ENCODE measurements around the gene GPR89B. TPM values are rescaled to one million over a fixed set of nuclear protein-coding genes. Genes with fewer than 3 reads are reported as not detected.
"Not testable (repeated sequence)": the region's sequence is repeated elsewhere in the genome, so short reads cannot be mapped to it uniquely, and the experiment has no call there.

The GPR89B gene
- total RNA-seq, 4 donors from 2014 or later: 11.5 to 23.1 (median 17.1) TPM

DNA sequence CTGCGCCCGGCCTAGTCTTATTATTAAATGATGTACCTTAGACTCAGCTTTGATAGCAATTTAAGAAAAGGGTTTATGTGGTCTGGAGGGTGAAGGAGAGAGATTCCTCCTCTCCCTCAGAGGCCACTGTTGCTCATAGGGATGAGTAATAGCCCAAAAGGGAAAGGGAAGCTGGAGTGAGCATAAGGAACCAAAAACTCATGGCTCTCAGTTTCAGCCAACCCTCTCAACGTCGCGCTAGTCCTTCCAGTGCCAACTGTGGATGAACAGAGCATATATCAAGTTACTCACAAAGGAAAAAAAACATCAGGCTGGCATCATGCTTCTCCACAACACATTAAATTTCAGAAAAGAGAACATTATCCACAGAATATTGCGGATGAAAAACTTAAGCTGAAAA lies 8.3 kb upstream of the GPR89B start:
- no peak overlapping the region for H3K27ac ChIP-seq
- DNase-seq (ENCODE audit: low spot score in 2 of 2): no peak
- H3K27me3 ChIP-seq: peaks cover 7% of the 10 kb centered on the region
- no peaks in the 10 kb centered on the region for H3K36me3 ChIP-seq
- WGBS: 87% methylated on average over 6 of the region's 6 CpGs
- H3K4me3 ChIP-seq: no peak overlapping the region
- no peaks in the 10 kb centered on the region for H3K9me3 ChIP-seq
- TF ChIP-seq POLR2AphosphoS5 (IDR thresholded peaks at IDR 0.05) (no peak), EP300 (IDR thresholded peaks at IDR 0.05) (no peak), POLR2A (IDR thresholded peaks at IDR 0.05) (no peak)
- TF ChIP-seq, protein P1, sequence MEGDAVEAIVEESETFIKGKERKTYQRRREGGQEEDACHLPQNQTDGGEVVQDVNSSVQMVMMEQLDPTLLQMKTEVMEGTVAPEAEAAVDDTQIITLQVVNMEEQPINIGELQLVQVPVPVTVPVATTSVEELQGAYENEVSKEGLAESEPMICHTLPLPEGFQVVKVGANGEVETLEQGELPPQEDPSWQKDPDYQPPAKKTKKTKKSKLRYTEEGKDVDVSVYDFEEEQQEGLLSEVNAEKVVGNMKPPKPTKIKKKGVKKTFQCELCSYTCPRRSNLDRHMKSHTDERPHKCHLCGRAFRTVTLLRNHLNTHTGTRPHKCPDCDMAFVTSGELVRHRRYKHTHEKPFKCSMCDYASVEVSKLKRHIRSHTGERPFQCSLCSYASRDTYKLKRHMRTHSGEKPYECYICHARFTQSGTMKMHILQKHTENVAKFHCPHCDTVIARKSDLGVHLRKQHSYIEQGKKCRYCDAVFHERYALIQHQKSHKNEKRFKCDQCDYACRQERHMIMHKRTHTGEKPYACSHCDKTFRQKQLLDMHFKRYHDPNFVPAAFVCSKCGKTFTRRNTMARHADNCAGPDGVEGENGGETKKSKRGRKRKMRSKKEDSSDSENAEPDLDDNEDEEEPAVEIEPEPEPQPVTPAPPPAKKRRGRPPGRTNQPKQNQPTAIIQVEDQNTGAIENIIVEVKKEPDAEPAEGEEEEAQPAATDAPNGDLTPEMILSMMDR (IDR thresholded peaks at IDR 0.05): no peak
- no peaks in the 10 kb centered on the region for H3K4me1 ChIP-seq

DNA sequence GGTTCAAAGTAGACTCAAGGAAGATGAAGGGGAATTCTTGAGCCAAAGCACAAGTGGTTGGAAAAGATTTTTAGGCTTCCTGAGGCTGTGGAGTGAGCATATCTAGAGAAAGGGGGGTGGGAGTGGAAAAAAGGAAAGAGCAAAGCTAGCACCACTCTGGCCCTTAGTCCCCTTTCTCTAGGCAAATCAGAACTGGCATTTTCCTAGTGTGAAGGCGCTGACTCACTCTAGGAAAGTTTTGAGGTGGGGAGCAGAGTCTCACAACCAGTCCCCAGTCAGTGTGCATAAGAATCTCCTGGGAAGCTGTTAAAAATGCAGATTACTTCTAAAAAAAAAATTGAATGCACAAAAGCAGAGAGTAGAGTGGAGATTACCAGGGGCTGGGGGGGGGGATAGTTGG lies 3.4 kb upstream of the GPR89B start:
- Histone ChIP-seq H3K27ac (no peak overlapping the region), H3K27me3 (no peaks in the 10 kb centered on the region), H3K4me3 (no peak overlapping the region), H3K9me3 (no peaks in the 10 kb centered on the region), H3K4me1 (peaks cover 6% of the 10 kb centered on the region), H3K36me3 (no peaks in the 10 kb centered on the region)
- TF ChIP-seq, protein P1 (IDR thresholded peaks at IDR 0.05): no peak
- no peak for TF ChIP-seq POLR2A (IDR thresholded peaks at IDR 0.05)
- no peak for TF ChIP-seq EP300 (IDR thresholded peaks at IDR 0.05)
- no peak for TF ChIP-seq POLR2AphosphoS5 (IDR thresholded peaks at IDR 0.05)
- no peak for DNase-seq (ENCODE audit: low spot score in 2 of 2)
- 87% methylated on average over 1 of the region's 1 CpG for WGBS

DNA sequence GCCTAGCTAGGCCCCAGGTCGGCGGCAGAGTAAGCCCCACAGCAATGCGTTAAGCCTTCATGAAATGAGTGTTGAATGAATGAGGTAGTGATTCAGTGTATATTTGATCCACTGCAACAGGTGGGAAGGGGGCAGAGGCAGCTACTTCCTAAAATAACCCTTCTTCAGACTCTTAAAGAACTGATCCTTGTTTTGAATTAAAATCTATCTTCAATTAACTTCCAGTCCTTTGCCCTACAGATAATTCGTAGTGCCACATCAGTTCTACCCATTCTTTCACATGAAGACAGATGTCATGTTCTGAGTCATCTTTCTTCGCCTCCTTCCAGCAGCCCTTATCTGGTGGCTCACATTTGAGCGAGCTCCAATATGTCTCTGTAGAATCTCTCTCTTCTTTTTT lies 1.0 kb upstream of the GPR89B start:
- not testable (repeated sequence) for H3K36me3 ChIP-seq; H3K27me3 ChIP-seq; DNase-seq (ENCODE audit: low spot score in 2 of 2); H3K27ac ChIP-seq; H3K4me3 ChIP-seq; H3K9me3 ChIP-seq
- 95% methylated on average over 3 of the region's 6 CpGs for WGBS
- H3K4me1 ChIP-seq: peaks cover 11% of the 10 kb centered on the region

DNA sequence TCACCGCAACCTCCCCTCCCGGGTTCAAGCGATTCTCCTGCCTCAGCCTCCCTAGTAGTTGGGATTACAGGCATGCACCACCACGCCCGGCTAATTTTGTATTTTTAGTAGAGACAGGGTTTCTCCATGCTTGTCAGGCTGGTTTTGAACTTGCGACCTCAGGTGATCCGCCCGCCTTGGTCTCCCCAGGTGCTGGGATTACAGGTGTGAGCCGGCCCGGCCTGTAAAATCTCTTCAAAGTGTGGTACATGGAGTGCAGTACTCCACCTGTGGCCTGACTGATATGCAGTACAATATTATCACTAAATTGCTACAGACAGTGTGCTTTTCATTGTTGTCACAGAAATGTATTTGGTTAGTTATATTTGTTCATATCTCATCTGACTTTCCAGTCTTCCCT lies 531 bp upstream of the GPR89B start:
- H3K27me3 ChIP-seq; H3K4me3 ChIP-seq; H3K27ac ChIP-seq; H3K9me3 ChIP-seq; H3K36me3 ChIP-seq; DNase-seq (ENCODE audit: low spot score in 2 of 2): not testable (repeated sequence)
- H3K4me1 ChIP-seq: peaks cover 11% of the 10 kb centered on the region
- 100% methylated on average over 7 of the region's 10 CpGs for WGBS

DNA sequence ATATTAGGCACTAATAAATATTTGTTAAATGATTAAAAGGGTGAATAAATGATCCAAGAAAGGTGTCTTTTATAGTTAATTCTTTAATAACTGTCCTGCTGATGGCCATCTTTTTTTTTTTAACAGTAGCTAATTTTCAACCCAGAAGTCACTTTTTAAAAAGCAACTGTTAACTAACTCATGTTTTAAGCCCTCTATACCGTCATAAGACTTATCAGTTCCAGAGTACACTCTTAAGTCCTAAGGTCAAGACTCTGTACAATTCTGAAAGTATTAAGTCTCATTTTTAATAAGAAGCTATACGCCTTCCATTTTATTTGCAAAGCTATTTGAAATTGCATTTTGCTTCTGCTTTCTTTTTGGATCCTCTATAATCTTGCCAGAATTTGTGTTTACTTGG lies 2.9 kb downstream of the GPR89B start:
- not testable (repeated sequence) for H3K27me3 ChIP-seq; H3K9me3 ChIP-seq; H3K27ac ChIP-seq; H3K36me3 ChIP-seq; DNase-seq (ENCODE audit: low spot score in 2 of 2); H3K4me3 ChIP-seq
- peaks cover 11% of the 10 kb centered on the region for H3K4me1 ChIP-seq
- WGBS: 94% methylated on average over 2 of the region's 2 CpGs

DNA sequence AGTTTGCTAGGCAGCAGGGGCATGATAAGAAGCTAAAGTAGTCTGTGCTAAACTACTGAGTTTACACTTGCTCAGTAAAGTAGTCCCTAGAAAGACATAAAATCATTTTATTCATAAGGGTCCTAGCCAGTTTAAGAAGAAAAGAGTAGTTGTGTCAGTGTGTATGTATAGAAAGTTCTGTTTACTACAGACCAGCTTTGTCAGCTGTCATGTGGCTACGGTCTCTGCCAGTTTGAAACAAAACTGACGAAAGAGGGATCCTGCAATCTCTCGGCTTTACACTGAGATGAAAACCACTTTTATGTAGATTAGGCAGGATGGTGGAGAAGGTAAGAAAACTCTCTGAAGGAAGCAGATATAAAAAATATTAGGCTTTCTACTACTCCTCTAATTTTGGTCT lies 7.1 kb downstream of the GPR89B start:
- H3K4me1 ChIP-seq; DNase-seq (ENCODE audit: low spot score in 2 of 2); H3K27ac ChIP-seq; H3K9me3 ChIP-seq; H3K36me3 ChIP-seq; H3K27me3 ChIP-seq; H3K4me3 ChIP-seq: not testable (repeated sequence)
- WGBS: 92% methylated on average over 3 of the region's 3 CpGs

DNA sequence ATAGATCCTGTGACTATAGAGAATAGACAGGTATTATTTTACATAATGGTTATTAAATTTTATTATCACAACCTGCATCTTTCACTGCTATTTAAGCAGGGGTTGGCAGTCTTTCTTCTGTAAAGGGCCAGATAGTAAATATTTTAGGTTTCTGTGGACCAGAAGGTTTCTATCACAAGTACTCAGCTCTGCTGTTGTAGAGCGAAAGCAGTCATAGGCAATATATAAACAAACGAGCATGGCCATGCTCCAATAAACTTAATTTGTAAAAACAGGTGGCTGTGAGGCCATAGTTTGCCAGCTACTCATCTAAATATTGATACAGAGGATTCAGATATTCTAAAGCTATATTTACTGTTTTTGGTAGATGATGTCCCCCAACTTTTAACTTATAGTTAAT lies 12.2 kb downstream of the GPR89B start:
- DNase-seq (ENCODE audit: low spot score in 2 of 2); H3K36me3 ChIP-seq; H3K27ac ChIP-seq; H3K4me3 ChIP-seq; H3K27me3 ChIP-seq; H3K9me3 ChIP-seq; H3K4me1 ChIP-seq: not testable (repeated sequence)
- WGBS: 95% methylated on average over 2 of the region's 2 CpGs

DNA sequence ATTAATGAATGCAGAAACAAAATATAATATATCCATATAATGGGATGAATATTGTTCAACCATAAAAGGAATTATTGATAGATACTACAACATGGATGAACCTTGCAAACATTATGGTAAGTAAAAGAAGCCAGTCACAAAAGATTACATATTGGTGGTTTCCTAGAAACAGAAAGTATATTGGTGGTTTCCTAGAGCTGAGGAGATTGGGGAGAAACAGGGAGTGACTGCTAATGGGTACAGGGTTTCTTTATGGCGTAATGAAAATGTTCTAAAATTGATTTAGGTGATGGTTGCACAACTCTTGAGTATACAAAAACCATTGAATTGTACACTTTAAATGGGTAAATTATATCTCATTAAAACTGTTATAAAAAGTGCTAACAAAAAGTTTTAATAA lies 14.3 kb downstream of the GPR89B start:
- H3K27me3 ChIP-seq; H3K27ac ChIP-seq; H3K9me3 ChIP-seq; DNase-seq (ENCODE audit: low spot score in 2 of 2); H3K4me3 ChIP-seq; H3K4me1 ChIP-seq; H3K36me3 ChIP-seq: not testable (repeated sequence)
- no CpG with 5 or more reads among the region's 1 CpG for WGBS

DNA sequence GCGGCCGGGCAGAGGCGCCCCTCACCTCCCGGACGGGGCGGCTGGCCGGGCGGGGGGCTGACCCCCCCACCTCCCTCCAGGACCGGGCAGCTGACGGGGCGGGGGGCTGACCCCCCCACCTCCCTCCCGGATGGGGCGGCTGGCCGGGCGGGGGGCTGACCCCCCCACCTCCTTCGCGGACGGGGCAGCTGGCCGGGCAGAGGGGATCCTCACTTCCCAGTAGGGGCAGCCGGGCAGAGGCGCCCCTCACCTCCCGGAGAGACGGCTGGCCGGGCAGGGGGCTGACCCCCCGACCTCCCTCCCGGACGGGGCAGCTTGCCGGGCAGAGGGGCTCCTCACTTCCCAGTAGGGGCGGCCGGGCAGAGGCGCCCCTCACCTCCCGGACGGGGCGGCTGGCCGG lies 21.3 kb downstream of the GPR89B start:
- H3K36me3 ChIP-seq; DNase-seq (ENCODE audit: low spot score in 2 of 2); H3K27ac ChIP-seq; H3K9me3 ChIP-seq; H3K27me3 ChIP-seq; H3K4me3 ChIP-seq; H3K4me1 ChIP-seq: not testable (repeated sequence)
- no CpG with 5 or more reads among the region's 35 CpGs for WGBS

DNA sequence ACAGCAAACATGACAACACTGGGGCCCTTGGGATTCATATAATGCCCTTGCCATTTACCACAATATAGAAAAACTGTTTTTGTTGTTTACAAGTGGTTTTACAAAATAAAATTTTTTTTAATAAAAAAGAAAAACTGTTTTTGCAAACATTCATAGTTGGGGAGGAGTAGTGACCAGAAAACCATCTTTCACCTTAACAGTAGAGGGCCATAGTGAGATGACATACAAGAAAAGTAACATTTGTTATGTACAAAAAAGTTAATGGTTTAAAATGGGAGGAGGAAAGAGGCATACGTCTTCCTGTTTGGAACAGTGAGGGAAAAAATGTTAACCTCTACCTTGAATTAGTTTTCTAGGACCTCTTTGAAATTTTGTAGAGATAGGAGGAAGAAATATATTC lies 30.7 kb downstream of the GPR89B start:
- H3K9me3 ChIP-seq; H3K4me1 ChIP-seq; H3K27ac ChIP-seq; H3K4me3 ChIP-seq; H3K27me3 ChIP-seq; H3K36me3 ChIP-seq; DNase-seq (ENCODE audit: low spot score in 2 of 2): not testable (repeated sequence)
- 44% methylated on average over 1 of the region's 1 CpG for WGBS

DNA sequence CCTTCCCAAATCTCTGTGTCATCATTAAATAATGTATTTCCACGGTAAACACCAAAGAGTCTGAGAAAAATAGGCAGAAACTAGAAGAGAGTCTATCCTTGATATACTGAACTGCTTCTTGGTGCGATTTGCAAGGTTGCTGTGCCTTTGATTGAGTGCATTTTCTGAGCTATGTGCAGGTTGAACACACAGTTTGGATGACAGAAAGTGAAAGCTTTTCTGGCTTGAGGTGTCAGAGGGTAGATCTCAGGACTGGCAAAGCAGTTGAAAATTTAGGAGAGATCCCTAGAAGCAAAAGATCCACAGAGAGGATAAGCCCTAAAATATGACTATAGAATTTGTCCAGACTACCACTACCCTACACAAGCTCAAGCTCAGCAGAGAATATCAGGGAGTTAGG lies 31.5 kb downstream of the GPR89B start:
- 96% methylated on average over 2 of the region's 2 CpGs for WGBS
- H3K9me3 ChIP-seq; H3K4me3 ChIP-seq; H3K27ac ChIP-seq; DNase-seq (ENCODE audit: low spot score in 2 of 2); H3K4me1 ChIP-seq; H3K27me3 ChIP-seq; H3K36me3 ChIP-seq: not testable (repeated sequence)

DNA sequence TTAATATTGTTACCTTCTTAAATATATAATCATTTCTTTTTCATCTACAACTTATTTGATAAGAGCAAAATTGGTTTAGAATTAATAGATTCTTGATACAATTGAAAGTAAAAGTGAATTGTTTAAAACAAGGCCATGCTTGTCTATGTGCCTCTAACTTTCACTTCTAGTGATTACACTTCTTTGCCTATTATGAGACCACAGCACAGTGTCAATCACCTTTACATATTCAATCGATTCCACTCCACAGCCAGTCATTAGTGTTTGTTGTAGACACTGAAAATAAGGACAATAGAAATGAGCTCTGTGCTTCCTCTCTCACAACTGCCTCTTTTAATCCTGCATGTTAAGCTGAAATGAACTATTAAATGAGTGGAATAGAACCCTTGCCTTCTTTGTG lies 36.4 kb downstream of the GPR89B start:
- not testable (repeated sequence) for H3K4me1 ChIP-seq; H3K27me3 ChIP-seq; H3K9me3 ChIP-seq; H3K36me3 ChIP-seq; H3K27ac ChIP-seq; DNase-seq (ENCODE audit: low spot score in 2 of 2); H3K4me3 ChIP-seq
- no CpG with 5 or more reads among the region's 1 CpG for WGBS

DNA sequence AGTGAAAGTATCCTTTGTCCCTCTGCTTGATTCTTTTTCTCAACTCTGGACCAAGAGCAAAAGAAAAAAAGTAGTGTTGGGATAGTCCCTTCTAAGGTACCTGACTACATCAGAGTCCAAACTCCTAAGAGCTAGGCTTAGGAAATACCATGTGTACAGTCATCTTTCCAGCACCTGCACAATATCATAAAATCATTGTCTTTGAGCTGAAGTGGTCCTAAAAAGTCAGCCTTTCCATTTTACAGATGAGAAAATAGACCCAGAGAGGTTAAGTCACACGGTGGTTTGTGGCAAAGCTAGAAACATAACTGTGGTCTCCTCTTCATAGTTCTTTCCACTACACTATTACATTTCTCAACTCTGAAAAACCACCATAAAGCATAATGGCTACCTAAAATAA lies 38.4 kb downstream of the GPR89B start:
- not testable (repeated sequence) for H3K4me3 ChIP-seq; H3K36me3 ChIP-seq; DNase-seq (ENCODE audit: low spot score in 2 of 2); H3K27me3 ChIP-seq; H3K27ac ChIP-seq; H3K9me3 ChIP-seq; H3K4me1 ChIP-seq
- WGBS: no CpG with 5 or more reads among the region's 1 CpG
